Fibroblast of skin of left biceps (primary cell): Measurements from ENCODE around the gene TBX15.
"Not testable (repeated sequence)": the region's sequence is repeated elsewhere in the genome, so short reads cannot be mapped to it uniquely, and the experiment has no call there.

Experiments
- DNase-seq, 2 experiments: peaks; one replicate each; pipeline ENCODE4 v3.0.0-alpha.2; 2013; ENCODE audit warnings: low read depth in 2 of 2

The TBX15 gene

GRCh38 chr1:118926261-118926660 lies 61.9 kb downstream of the TBX15 start:
- no peak for DNase-seq

- DNase-seq: no peak
Observed at GRCh38 chr1:118925651-118926050, 62.5 kb downstream of the TBX15 start.

- DNase-seq: no peak
Observed at GRCh38 chr1:118923319-118923718, 64.8 kb downstream of the TBX15 start.

- no peak for DNase-seq
Observed at GRCh38 chr1:118921994-118922393, 66.1 kb downstream of the TBX15 start.

GRCh38 chr1:118920124-118920717 lies 67.9 kb downstream of the TBX15 start:
- no peak for DNase-seq

- DNase-seq: no peak
Observed at GRCh38 chr1:118918940-118919259, 69.2 kb downstream of the TBX15 start.

GRCh38 chr1:118918230-118918939 lies 69.8 kb downstream of the TBX15 start:
- no peak for DNase-seq

- DNase-seq: not testable (repeated sequence)
Observed at GRCh38 chr1:118916346-118916745, 71.8 kb downstream of the TBX15 start.

GRCh38 chr1:118914379-118915161 lies 73.6 kb downstream of the TBX15 start:
- DNase-seq: no peak

- DNase-seq: no peak
Observed at GRCh38 chr1:118913818-118914217, 74.3 kb downstream of the TBX15 start.

GRCh38 chr1:118912574-118912973 lies 75.6 kb downstream of the TBX15 start:
- no peak for DNase-seq

- no peak for DNase-seq
Observed at GRCh38 chr1:118911571-118911970, 76.6 kb downstream of the TBX15 start.

- no peak for DNase-seq
Observed at GRCh38 chr1:118907466-118907865, 80.7 kb downstream of the TBX15 start.

- no peak for DNase-seq
Observed at GRCh38 chr1:118905671-118906070, 82.5 kb downstream of the TBX15 start.

GRCh38 chr1:118905196-118905595 lies 82.9 kb downstream of the TBX15 start:
- DNase-seq: no peak

- DNase-seq: peak; percentile 43 to 55
Observed at GRCh38 chr1:118902711-118903191, 85.4 kb downstream of the TBX15 start.

- no peak for DNase-seq
Observed at GRCh38 chr1:118902299-118902698, 85.8 kb downstream of the TBX15 start.

- DNase-seq: no peak
Observed at GRCh38 chr1:118900643-118901440, 87.3 kb downstream of the TBX15 start.

GRCh38 chr1:118899340-118899739 lies 88.8 kb downstream of the TBX15 start:
- no peak for DNase-seq

- no peak for DNase-seq
Observed at GRCh38 chr1:118898712-118899111, 89.4 kb downstream of the TBX15 start.

- no peak for DNase-seq
Observed at GRCh38 chr1:118896416-118896815, 91.7 kb downstream of the TBX15 start.

GRCh38 chr1:118894836-118895235 lies 93.3 kb downstream of the TBX15 start:
- DNase-seq: no peak
